Measurements from ENCODE around the gene PBLD. TPM values are rescaled to one million over a fixed set of nuclear protein-coding genes. Genes with fewer than 3 reads are reported as not detected.

The PBLD gene
- total and polyA plus RNA-seq, 9 of the 15 experiments (the other 6 are each of a cell fraction or from before 2014, with no cell fraction given), result 1.2 to 4.3 (median 2.5) TPM

- H3K79me2 ChIP-seq (ENCODE audit: control insufficient read depth, insufficient read depth, low read length), result no peaks in the 10 kb centered on the region
- no TSS peak for BruUV-seq (replicated peaks)
- 0 out of 2 replicates have a peak, but pooled peaks have one; percentile 68 for TF ChIP-seq MTF1 (CRISPR knock-in tag; IDR thresholded peaks at IDR 0.05; ENCODE audit: borderline replicate concordance)
- 0 out of 2 replicates have a peak, but pooled peaks have one; percentile 51 for TF ChIP-seq ZNF449 (CRISPR knock-in tag; IDR thresholded peaks at IDR 0.05)
- TF ChIP-seq, protein P1, sequence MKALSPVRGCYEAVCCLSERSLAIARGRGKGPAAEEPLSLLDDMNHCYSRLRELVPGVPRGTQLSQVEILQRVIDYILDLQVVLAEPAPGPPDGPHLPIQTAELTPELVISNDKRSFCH (CRISPR knock-in tag; IDR thresholded peaks at IDR 0.05), result no peak
- TF ChIP-seq, protein P1 (tag; IDR thresholded peaks at IDR 0.05), result no peak
- no peaks in the 10 kb centered on the region for H3K9me3 ChIP-seq (replicated peaks; ENCODE audit: control insufficient read depth, insufficient read depth, low read depth, low read length)
- POLR2A ChIA-PET, result no interaction called here
- no peaks in the 10 kb centered on the region for H3K27me3 ChIP-seq (ENCODE audit: control insufficient read depth in 2 of 2, insufficient read depth in 2 of 2, low read length in 2 of 2)
- no peaks in the 10 kb centered on the region for H3K4me1 ChIP-seq (replicated peaks in 1 of 2; ENCODE audit: control insufficient read depth in 2 of 2, insufficient read depth in 2 of 2, low read length in 2 of 2)
- 95% methylated on average over 6 of the region's 6 CpGs for WGBS (ENCODE audit: insufficient coverage, low coverage, missing lambda C conversion rate)
- in situ Hi-C loops (cut with MboI), result no loop called here
- H3K9me1 ChIP-seq (ENCODE audit: control insufficient read depth, insufficient read depth, low read length), result no peaks in the 10 kb centered on the region
- no peak overlapping the region for H3K27ac ChIP-seq (ENCODE audit: extremely low read depth, low read depth, low read length)
- no peak overlapping the region for H3K9ac ChIP-seq (ENCODE audit: insufficient read depth in 1 of 2, low read depth in 2 of 2, low read length in 2 of 2)
- no peak for FAIRE-seq
- peaks cover 41% of the 10 kb centered on the region for H3K36me3 ChIP-seq (ENCODE audit: control insufficient read depth, insufficient read depth, low read length)
- intact Hi-C loops (cut with micrococcal nuclease), result no loop called here
- H3K4me3 ChIP-seq, result no peak overlapping the region
- CTCF ChIA-PET (ENCODE audit: low intra/inter-chr PET ratio), result no interaction called here
- no peak overlapping the region for H2AFZ ChIP-seq (ENCODE audit: low read depth, low read length)
- H3K4me2 ChIP-seq (ENCODE audit: insufficient read depth, low read length), result no peak overlapping the region
- no peaks in the 10 kb centered on the region for H4K20me1 ChIP-seq (replicated peaks; ENCODE audit: control insufficient read depth, insufficient read depth, low read length)
- ATAC-seq, result no peak
- no peak for DNase-seq (ENCODE audit: extremely low read depth in 1 of 4, low spot score in 3 of 4)
Observed at GRCh38 chr10:68359189-68359588, 26.5 kb upstream of the PBLD start.
